ENCODE data around the gene SMAD2. TPM values are rescaled to one million over a fixed set of nuclear protein-coding genes. Genes with fewer than 3 reads are reported as not detected.

SMAD2 gene
- total and polyA plus RNA-seq, 2 of the 8 experiments (the other 6 are each of a cell fraction or from before 2014, with no cell fraction given) = 28.4 to 124 TPM

DNA sequence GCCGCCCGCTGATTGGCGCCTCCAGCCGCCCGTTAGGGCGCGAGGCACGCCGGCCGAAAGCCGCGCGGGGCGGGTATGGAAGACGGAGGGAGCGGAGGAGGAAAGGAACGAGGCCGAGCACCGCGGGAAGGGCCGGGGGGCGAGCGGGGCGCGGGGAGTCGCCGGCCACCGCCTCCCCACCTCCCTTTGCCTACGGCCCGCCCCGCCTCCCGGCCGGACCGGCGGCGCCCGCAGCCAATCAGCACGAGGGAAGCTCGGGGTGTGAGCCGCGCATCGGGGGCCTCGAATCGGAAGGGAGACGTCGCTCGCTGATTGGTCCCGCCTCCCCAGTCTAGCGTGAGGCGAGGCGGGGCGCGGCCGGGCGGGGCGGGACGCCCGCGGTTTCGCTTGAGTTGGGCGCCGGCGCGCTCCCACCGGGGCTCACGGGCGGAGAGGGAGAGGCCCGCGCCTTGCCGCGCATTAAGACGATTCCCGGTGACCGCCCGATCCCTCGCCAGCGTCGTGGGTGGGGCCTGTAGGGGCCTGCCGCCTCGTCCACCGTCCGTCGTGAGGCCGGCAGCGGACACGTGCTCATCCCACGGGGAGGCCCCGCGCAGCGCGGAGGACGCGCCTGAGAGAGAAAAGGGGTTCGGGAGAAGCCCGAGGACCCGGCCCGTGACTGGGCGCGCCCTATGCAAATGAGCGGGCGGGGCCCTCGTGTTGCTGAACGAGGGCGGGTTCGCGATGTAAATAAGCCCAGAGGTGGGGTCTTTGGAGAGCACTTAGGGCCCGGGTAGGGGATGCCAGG is 665 bp upstream of the SMAD2 start (continued):
- TF ChIP-seq, protein P1, sequence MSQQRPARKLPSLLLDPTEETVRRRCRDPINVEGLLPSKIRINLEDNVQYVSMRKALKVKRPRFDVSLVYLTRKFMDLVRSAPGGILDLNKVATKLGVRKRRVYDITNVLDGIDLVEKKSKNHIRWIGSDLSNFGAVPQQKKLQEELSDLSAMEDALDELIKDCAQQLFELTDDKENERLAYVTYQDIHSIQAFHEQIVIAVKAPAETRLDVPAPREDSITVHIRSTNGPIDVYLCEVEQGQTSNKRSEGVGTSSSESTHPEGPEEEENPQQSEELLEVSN (IDR thresholded peaks at IDR 0.05) = peak; percentile 89
- TF ChIP-seq HDAC2 (IDR thresholded peaks at IDR 0.05; ENCODE audit: borderline replicate concordance in 1 of 2, low read depth in 2 of 2, low read length in 2 of 2) (peak in 1 of 2 experiments; percentile 83; a peak in 1 of 4 replicates), SP2 (IDR thresholded peaks at IDR 0.05; ENCODE audit: low read length) (peak; percentile 37), TAF1 (IDR thresholded peaks at IDR 0.05; ENCODE audit: low read depth, low read length) (peak; percentile 67), SIN3A (conservative IDR thresholded peaks at IDR 0.05 in 1 of 2, IDR thresholded peaks at IDR 0.05 in 1 of 2; ENCODE audit: low read depth in 1 of 2, low read length in 2 of 2) (peak; percentile 14 to 67; a peak in 3 of 4 replicates), POLR2A (IDR thresholded peaks at IDR 0.05; ENCODE audit: control extremely low read depth in 1 of 2, low read depth in 2 of 2, low read length in 2 of 2) (peak; percentile 55 to 95), ASH2L (IDR thresholded peaks at IDR 0.05; ENCODE audit: low read length) (peak; percentile 93), BACH1 (IDR thresholded peaks at IDR 0.05; ENCODE audit: low read length) (peak; percentile 31; the same call in 1 of the 2 replicates), MAFK (IDR thresholded peaks at IDR 0.05; ENCODE audit: low read depth, low read length) (no peak), CHD2 (IDR thresholded peaks at IDR 0.05; ENCODE audit: low read length) (peak; percentile 55), PHF8 (conservative IDR thresholded peaks at IDR 0.05; ENCODE audit: low read depth, low read length) (peak; percentile 95), CREB1 (IDR thresholded peaks at IDR 0.05) (peak; percentile 62; the same call in 1 of the 2 replicates)
